ENCODE measurements around the gene CT55.

GRCh38 chrX:135170877-135171519 is at the start of gene CT55:
- TF ChIP-seq CTCF (IDR thresholded peaks at IDR 0.05) (no peak), POLR2A (IDR thresholded peaks at IDR 0.05) (no peak), POLR2AphosphoS5 (IDR thresholded peaks at IDR 0.05; ENCODE audit: insufficient read depth in 1 of 2, low read depth in 1 of 2) (no peak)

Measured in vagina (tissue), 2 donors.